Hematopoietic multipotent progenitor cell treated with erythropoietin and hydrocortisone succinate and interleukin-3 and kit ligand, for 17 days (in vitro differentiated cells): ENCODE results near the gene RPEL1.
A peak's percentile ranks its signal among the peaks of the same experiment; 100 is the strongest.
"Not testable (repeated sequence)": the region's sequence is repeated elsewhere in the genome, so short reads cannot be mapped to it uniquely, and the experiment has no call there.

Experiments
- DNase-seq: peaks from one replicate; pipeline ENCODE4 v3.0.0-alpha.2; 2015; ENCODE audit warnings: low spot score

Gene RPEL1

GRCh38 chr10:103232772-103233488 is 12.8 kb upstream of the RPEL1 start:
- DNase-seq, result no peak

GRCh38 chr10:103235775-103236174 is 9.9 kb upstream of the RPEL1 start:
- no peak for DNase-seq

GRCh38 chr10:103238506-103239252 is 7.0 kb upstream of the RPEL1 start:
- no peak for DNase-seq

- DNase-seq, result peak; percentile 64
Measured at GRCh38 chr10:103241262-103242011, 4.2 kb upstream of the RPEL1 start.

GRCh38 chr10:103244666-103245271 is 918 bp upstream of the RPEL1 start:
- peak; percentile 88 for DNase-seq

- no peak for DNase-seq
Measured at GRCh38 chr10:103246324-103246723, 637 bp downstream of the RPEL1 start.

GRCh38 chr10:103254113-103254512 is 8.4 kb downstream of the RPEL1 start:
- no peak for DNase-seq

GRCh38 chr10:103254538-103255325 is 9.0 kb downstream of the RPEL1 start:
- DNase-seq, result no peak

GRCh38 chr10:103256613-103257012 is 10.9 kb downstream of the RPEL1 start:
- DNase-seq, result no peak

GRCh38 chr10:103257812-103258211 is 12.1 kb downstream of the RPEL1 start:
- DNase-seq, result no peak

- not testable (repeated sequence) for DNase-seq
Measured at GRCh38 chr10:103258928-103259327, 13.2 kb downstream of the RPEL1 start.

- DNase-seq, result no peak
Measured at GRCh38 chr10:103259989-103260388, 14.3 kb downstream of the RPEL1 start.

- no peak for DNase-seq
Measured at GRCh38 chr10:103262229-103262628, 16.5 kb downstream of the RPEL1 start.

GRCh38 chr10:103265717-103266329 is 20.1 kb downstream of the RPEL1 start:
- no peak for DNase-seq

GRCh38 chr10:103273041-103273441 is 27.4 kb downstream of the RPEL1 start:
- no peak for DNase-seq

GRCh38 chr10:103276251-103276895 is 30.7 kb downstream of the RPEL1 start:
- no peak for DNase-seq

GRCh38 chr10:103276896-103277712 is 31.4 kb downstream of the RPEL1 start, which contains the start of gene INA:
Gene INA, plus strand, starts transcription at chr10:103277138. Its CDS starts 74 bp downstream, at chr10:103277212.
- no peak for DNase-seq

GRCh38 chr10:103277713-103278536 is 32.2 kb downstream of the RPEL1 start:
- DNase-seq, result no peak

GRCh38 chr10:103278537-103278823 is 32.8 kb downstream of the RPEL1 start:
- DNase-seq, result no peak
